OCI-LY3 (cell line): Measurements from ENCODE around the gene SHMT1.
"Not testable (repeated sequence)": the region's sequence is repeated elsewhere in the genome, so short reads cannot be mapped to it uniquely, and the experiment has no call there.

Experiments used
- EZH2phosphoT487 ChIP-seq: fragments of 200-600 bp; shearing (Covaris generic); IDR thresholded peaks from 2 replicates; pipeline ENCODE4 v1.6.1; 2018; ENCODE audit warnings: antibody characterized with exemption, mixed run types, low read depth
- TF ChIP-seq, protein P1 (sequence below): fragments of 200-600, 300-600 bp; sonication (generic); IDR thresholded peaks from 2 replicates; pipeline ENCODE4 v1.5.1; 2014; ENCODE audit warnings: antibody characterized with exemption, low read length, low read depth

DNA sequence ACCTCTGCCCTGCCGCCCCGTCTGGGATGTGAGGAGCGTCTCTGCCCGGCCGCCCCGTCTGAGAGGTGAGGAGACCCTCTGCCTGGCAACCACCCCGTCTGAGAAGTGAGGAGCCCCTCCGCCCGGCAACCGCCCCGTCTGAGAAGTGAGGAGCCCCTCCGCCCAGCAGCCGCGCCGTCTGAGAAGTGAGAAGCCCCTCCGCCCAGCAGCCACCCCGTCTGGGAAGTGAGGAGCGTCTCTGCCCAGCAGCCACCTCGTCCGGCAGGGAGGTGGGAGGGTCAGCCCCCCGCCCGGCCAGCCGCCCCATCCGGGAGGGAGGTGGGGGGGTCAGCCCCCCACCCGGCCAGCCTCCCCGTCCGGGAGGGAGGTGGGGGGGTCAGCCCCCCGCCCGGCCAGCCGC is 65.3 kb downstream of the SHMT1 start:
- TF ChIP-seq, protein P1, sequence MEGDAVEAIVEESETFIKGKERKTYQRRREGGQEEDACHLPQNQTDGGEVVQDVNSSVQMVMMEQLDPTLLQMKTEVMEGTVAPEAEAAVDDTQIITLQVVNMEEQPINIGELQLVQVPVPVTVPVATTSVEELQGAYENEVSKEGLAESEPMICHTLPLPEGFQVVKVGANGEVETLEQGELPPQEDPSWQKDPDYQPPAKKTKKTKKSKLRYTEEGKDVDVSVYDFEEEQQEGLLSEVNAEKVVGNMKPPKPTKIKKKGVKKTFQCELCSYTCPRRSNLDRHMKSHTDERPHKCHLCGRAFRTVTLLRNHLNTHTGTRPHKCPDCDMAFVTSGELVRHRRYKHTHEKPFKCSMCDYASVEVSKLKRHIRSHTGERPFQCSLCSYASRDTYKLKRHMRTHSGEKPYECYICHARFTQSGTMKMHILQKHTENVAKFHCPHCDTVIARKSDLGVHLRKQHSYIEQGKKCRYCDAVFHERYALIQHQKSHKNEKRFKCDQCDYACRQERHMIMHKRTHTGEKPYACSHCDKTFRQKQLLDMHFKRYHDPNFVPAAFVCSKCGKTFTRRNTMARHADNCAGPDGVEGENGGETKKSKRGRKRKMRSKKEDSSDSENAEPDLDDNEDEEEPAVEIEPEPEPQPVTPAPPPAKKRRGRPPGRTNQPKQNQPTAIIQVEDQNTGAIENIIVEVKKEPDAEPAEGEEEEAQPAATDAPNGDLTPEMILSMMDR = not testable (repeated sequence)
- not testable (repeated sequence) for TF ChIP-seq EZH2phosphoT487
